SU-DHL-6 (cell line): Measurements from ENCODE around the gene CCDC28B.

Experiments used
- CTCF ChIP-seq: fragments of 200-600 bp; sonication (generic); IDR thresholded peaks from one replicate; pipeline ENCODE4 v1.5.1; 2017; ENCODE audit warnings: antibody characterized with exemption, mild to moderate bottlenecking, low read length, moderate library complexity; ENCODE audit not compliant: insufficient read depth, poor library complexity, severe bottlenecking
- EZH2phosphoT487 ChIP-seq: fragments of 200-600 bp; sonication (generic), shearing (Covaris generic); conservative IDR thresholded peaks from 2 replicates; pipeline ENCODE4 v1.6.1; 2018; ENCODE audit warnings: mild to moderate bottlenecking, antibody characterized with exemption, low read length, moderate library complexity, mixed read lengths

- TF ChIP-seq CTCF (no peak), EZH2phosphoT487 (no peak)
Observed at GRCh38 chr1:32220746-32221580, 20.6 kb downstream of the CCDC28B start.
